ENCODE results near the gene SLC37A2.

- TF ChIP-seq, protein P1, sequence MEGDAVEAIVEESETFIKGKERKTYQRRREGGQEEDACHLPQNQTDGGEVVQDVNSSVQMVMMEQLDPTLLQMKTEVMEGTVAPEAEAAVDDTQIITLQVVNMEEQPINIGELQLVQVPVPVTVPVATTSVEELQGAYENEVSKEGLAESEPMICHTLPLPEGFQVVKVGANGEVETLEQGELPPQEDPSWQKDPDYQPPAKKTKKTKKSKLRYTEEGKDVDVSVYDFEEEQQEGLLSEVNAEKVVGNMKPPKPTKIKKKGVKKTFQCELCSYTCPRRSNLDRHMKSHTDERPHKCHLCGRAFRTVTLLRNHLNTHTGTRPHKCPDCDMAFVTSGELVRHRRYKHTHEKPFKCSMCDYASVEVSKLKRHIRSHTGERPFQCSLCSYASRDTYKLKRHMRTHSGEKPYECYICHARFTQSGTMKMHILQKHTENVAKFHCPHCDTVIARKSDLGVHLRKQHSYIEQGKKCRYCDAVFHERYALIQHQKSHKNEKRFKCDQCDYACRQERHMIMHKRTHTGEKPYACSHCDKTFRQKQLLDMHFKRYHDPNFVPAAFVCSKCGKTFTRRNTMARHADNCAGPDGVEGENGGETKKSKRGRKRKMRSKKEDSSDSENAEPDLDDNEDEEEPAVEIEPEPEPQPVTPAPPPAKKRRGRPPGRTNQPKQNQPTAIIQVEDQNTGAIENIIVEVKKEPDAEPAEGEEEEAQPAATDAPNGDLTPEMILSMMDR (IDR thresholded peaks at IDR 0.05) = no peak
- no peak for TF ChIP-seq POLR2A (IDR thresholded peaks at IDR 0.05)
Measured at GRCh38 chr11:125062218-125062930, 731 bp upstream of the SLC37A2 start.
